PFSK-1 (cell line): ENCODE results near the gene WTAP.

Experiments used
- POLR2AphosphoS5 ChIP-seq: IDR thresholded peaks from 2 replicates; pipeline ENCODE4 v1.6.1; 2012; ENCODE audit warnings: low read depth, mild to moderate bottlenecking, control low read depth, low read length, moderate library complexity
- REST ChIP-seq, 2 experiments: IDR thresholded peaks; 2 replicates each; pipeline versions ENCODE4 v1.6.1 to v1.8.0; 2011 to 2012; ENCODE audit warnings: low read depth in 2 of 2, low read length in 2 of 2, control low read depth in 1 of 2, inconsistent platforms in 1 of 2, mild to moderate bottlenecking in 1 of 2, moderate library complexity in 1 of 2; ENCODE audit not compliant: insufficient read depth in 1 of 2
- SIN3A ChIP-seq: IDR thresholded peaks from 2 replicates; pipeline ENCODE4 v1.6.1; 2012; ENCODE audit warnings: mild to moderate bottlenecking, low read length, moderate library complexity, borderline replicate concordance; ENCODE audit not compliant: insufficient read depth

DNA sequence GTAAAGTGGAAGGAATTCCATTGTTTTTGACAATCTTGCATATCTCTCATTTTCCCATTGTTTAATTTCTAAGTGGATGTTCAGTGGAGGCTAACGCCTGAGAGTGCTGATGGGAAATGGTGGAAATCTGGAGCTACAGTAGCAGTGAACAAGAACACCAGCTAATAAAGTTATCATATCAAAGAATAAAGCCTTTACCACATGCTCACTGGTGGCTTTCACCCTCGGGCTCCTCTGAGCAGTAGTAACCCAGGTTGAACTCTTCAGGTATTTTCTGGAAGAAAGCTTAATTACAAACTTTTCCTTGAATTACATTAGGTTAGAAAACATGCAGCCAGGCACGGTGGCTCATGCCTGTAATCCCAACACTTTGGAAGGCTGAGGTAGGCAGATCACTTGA, 24.1 kb downstream of the WTAP start:
- TF ChIP-seq POLR2AphosphoS5 (no peak), REST (IDR thresholded peaks at IDR 0.05; ENCODE audit: insufficient read depth in 1 of 2, low read depth in 2 of 2, low read length in 2 of 2) (no peak), SIN3A (no peak)
